Fibroblast of skin of back (primary cell): ENCODE data around the gene CXorf65.

ENCODE experiments used
- DNase-seq: peaks from one replicate; pipeline ENCODE4 v3.0.0-alpha.2; 2013

The CXorf65 gene

GRCh38 chrX:71105628-71106027 is 912 bp downstream of the CXorf65 start:
- no peak for DNase-seq

GRCh38 chrX:71103110-71103983 is 3.2 kb downstream of the CXorf65 start:
- DNase-seq = no peak

DNA sequence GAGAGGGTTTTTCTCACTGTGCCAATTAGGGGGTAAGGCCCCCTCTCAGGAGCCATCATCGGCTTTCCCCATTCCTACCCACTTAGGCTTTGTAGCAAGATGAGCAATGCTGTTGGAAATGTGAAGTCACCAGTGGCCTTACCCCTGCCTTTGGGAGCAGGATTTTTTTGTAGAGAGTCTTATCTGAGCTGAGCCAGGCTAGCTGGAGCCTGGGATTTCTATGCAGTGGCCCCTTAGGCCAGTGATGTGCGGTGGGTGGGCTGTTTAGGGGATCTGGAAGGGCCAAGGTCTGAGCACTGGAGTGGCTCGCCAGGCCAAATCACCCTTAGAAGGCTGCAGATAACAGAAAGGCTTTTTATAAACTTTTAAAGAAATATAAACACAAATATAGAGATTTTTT is 4.2 kb downstream of the CXorf65 start:
- no peak for DNase-seq

DNA sequence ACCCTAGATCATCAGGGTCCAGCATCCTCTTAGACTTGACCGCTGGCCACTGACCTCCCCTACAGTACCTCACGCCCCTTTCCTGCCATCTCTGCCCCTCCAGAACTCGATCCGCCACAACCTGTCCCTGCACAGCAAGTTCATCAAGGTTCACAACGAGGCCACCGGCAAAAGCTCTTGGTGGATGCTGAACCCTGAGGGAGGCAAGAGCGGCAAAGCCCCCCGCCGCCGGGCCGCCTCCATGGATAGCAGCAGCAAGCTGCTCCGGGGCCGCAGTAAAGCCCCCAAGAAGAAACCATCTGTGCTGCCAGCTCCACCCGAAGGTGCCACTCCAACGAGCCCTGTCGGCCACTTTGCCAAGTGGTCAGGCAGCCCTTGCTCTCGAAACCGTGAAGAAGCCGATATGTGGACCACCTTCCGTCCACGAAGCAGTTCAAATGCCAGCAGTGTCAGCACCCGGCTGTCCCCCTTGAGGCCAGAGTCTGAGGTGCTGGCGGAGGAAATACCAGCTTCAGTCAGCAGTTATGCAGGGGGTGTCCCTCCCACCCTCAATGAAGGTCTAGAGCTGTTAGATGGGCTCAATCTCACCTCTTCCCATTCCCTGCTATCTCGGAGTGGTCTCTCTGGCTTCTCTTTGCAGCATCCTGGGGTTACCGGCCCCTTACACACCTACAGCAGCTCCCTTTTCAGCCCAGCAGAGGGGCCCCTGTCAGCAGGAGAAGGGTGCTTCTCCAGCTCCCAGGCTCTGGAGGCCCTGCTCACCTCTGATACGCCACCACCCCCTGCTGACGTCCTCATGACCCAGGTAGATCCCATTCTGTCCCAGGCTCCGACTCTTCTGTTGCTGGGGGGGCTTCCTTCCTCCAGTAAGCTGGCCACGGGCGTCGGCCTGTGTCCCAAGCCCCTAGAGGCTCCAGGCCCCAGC is 5.7 kb downstream of the CXorf65 start:
- no peak for DNase-seq

- DNase-seq = no peak
Measured at GRCh38 chrX:71099736-71100135, 6.8 kb downstream of the CXorf65 start.

DNA sequence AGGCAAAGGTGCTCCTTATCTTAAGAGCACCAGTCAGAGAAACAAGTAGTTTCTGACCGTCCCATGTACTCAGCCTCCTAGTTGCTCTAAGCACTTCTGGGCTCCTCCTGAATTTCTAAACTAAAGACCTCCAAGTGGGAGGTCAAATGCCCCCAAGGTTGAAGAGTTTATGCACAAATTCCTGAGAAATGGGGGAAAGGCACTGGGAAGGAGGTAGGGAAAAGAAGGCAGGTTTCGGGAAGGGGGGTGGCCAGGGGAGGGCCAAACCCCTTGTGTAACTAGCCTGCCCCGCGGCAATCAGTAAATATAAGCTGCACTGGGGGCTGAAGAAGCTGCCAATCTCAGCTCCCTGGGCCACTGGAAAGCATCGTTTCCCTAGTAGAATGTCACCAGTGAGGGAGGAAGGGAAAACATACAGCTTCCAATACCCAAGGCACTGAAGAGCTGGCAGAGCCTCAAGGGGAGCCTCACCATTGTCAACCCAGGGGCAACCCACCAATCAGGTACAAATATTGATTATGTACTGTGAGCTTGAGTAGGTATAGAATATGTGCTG is 7.5 kb downstream of the CXorf65 start:
- DNase-seq = no peak

GRCh38 chrX:71098302-71098701 is 8.2 kb downstream of the CXorf65 start:
- peak; percentile 43 for DNase-seq

- no peak for DNase-seq
Measured at GRCh38 chrX:71096760-71097032, 9.8 kb downstream of the CXorf65 start.

GRCh38 chrX:71095981-71096759 is 10.4 kb downstream of the CXorf65 start:
- no peak for DNase-seq

DNA sequence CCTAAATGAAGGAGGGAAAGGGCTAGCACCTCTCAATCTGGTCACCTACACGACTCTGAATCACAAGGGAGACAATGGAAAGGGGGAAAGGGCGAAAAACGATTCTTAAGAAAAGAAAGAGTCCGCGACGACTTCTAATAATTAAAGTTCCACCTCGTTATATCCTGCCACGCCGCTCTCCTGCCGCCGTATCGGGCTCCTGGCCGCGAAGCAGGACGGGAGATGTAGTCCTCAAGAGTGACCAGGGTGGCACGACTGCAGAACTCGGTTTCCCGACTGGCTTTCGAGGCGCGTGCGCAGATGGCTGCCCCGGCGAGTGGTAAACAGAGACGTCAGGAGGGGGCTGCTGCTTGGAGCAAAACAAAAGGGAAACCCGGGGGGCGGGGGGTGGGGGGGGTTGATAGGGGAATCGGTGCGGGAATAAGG is 11.0 kb downstream of the CXorf65 start, which contains the start of gene FOXO4:
FOXO4 (plus strand) TSS at position 297 of the 426 bp plus-strand sequence. CDS start 678 bp downstream, outside the sequence.
- peak; percentile 83 for DNase-seq

GRCh38 chrX:71095033-71095432 is 11.5 kb downstream of the CXorf65 start:
- no peak for DNase-seq

GRCh38 chrX:71091263-71091662 is 15.3 kb downstream of the CXorf65 start:
- DNase-seq = no peak

DNA sequence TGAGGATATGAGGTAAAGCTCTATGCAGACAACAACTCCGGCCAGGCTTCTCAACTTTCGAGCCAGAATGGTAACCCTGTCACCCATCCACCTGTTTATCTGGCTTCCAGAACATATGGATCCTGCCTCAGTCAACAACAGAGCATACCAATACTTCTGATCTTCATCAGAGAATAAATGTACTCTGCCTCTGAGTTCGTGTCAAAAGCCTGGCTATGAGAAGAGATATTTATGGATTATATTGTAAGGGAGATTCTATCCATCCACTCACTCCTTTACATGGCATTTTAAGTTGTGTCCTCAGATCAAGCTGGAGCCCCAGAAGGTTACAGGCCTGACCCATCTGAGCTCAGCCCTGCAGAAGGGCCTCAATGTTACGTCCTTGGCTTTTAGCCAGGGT is 20.6 kb downstream of the CXorf65 start:
- DNase-seq = no peak

GRCh38 chrX:71082822-71083221 is 23.7 kb downstream of the CXorf65 start:
- DNase-seq = no peak

DNA sequence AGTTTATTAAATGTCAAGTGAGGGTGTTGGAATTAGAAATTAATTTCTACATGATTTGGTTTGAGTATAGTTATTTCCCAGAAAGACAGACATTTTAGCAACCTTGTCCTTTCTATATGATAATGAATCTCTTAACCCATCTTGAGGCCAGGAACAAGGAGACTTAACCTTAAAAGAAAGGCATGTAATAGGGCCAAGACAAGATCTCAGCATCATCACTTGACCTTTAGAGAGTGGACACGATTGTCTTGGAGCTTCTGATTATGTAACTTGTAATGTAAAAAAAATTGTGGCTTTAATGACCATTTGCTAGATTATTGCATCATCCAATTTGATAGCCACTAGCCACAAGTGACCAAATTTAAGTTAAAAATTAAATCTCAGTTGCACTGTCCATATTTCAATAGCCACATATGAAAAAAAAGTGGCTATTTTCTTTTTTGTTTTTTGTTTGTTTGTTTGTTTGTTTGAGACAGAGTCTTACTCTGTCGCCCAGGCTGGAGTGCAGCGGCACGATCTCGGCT is 24.4 kb downstream of the CXorf65 start:
- DNase-seq = no peak

GRCh38 chrX:71081330-71082123 is 25.0 kb downstream of the CXorf65 start:
- peak; percentile 19 for DNase-seq

GRCh38 chrX:71070531-71070930 is 36.0 kb downstream of the CXorf65 start:
- DNase-seq = no peak

DNA sequence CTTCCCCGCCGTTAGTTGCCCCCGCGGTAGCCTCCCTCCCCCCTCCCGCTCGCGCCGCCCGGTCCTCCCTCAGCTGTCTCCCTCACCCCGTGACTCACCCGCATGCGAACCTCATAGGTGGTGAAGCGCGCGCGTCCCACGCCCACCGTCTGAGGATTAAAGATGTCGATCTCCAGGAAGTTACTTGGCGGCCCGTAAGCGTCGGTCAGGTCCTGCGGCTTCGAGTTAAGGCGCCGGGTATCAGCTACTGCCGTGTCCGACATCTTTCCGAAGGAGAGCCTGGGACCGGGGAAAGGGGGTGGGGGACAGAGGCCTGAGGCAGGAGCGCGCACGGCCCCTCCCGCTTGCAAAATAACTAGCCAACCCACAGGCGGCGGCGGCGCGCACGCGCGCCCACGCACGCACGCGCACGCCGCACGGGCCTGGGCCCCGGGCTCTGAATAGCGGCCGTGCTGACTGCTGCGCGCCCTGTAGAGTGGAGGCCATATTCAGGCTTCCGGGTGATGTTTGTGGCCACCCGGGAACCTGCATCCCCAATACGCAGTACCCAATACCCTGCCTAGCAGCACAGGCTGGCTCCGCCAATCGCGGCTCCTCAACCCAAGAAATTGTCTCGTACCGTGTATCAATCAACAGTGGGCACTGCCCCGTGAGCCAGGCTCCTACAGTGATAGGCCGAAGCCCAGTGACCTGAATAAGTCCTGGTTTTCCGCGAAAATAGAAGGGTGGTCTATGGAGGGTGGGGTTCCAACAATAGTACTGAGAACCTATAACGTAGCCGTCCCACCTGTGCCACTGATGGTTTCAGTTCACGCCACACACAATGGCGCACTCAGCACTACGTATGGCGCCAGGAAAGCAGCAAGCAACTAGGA is 38.3 kb downstream of the CXorf65 start, which contains the start of gene SNX12:
SNX12 (minus strand) TSS at position 291 of the 875 bp plus-strand sequence; CDS start at position 263, 28 bp downstream.
- peak; percentile 94 for DNase-seq

GRCh38 chrX:71067712-71068043 is 38.9 kb downstream of the CXorf65 start:
- no peak for DNase-seq

GRCh38 chrX:71067089-71067488 is 39.5 kb downstream of the CXorf65 start:
- no peak for DNase-seq
